ENCODE data around the gene TXNRD1.

- TF ChIP-seq, protein P1, sequence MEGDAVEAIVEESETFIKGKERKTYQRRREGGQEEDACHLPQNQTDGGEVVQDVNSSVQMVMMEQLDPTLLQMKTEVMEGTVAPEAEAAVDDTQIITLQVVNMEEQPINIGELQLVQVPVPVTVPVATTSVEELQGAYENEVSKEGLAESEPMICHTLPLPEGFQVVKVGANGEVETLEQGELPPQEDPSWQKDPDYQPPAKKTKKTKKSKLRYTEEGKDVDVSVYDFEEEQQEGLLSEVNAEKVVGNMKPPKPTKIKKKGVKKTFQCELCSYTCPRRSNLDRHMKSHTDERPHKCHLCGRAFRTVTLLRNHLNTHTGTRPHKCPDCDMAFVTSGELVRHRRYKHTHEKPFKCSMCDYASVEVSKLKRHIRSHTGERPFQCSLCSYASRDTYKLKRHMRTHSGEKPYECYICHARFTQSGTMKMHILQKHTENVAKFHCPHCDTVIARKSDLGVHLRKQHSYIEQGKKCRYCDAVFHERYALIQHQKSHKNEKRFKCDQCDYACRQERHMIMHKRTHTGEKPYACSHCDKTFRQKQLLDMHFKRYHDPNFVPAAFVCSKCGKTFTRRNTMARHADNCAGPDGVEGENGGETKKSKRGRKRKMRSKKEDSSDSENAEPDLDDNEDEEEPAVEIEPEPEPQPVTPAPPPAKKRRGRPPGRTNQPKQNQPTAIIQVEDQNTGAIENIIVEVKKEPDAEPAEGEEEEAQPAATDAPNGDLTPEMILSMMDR (IDR thresholded peaks at IDR 0.05), result no peak
- TF ChIP-seq POLR2A (IDR thresholded peaks at IDR 0.05), result no peak
Observed at GRCh38 chr12:104307655-104308000, 92.0 kb downstream of the TXNRD1 start.
